SIG-M5 treated with dmso at 0.1 percent for 504 hours (cell line): ENCODE measurements around the gene THOC3.
"Not testable (repeated sequence)": the region's sequence is repeated elsewhere in the genome, so short reads cannot be mapped to it uniquely, and the experiment has no call there.

Experiments used
- DNase-seq: peaks from one replicate; lab custom pipeline; 2025; ENCODE audit not compliant: unreplicated experiment; lab: John Stamatoyannopoulos, UW

The THOC3 gene

GRCh38 chr5:175940632-175941031 is 27.5 kb downstream of the THOC3 start:
- DNase-seq: not testable (repeated sequence)

GRCh38 chr5:175938489-175938888 is 29.6 kb downstream of the THOC3 start:
- DNase-seq: not testable (repeated sequence)

- not testable (repeated sequence) for DNase-seq
These were observed 39.4 kb downstream of the THOC3 start for GRCh38 chr5:175928752-175929151.

- not testable (repeated sequence) for DNase-seq
These were observed 43.0 kb downstream of the THOC3 start for GRCh38 chr5:175925106-175925505.

- no peak for DNase-seq
These were observed 45.8 kb downstream of the THOC3 start for GRCh38 chr5:175922192-175922885.

- DNase-seq: no peak
These were observed 46.9 kb downstream of the THOC3 start for GRCh38 chr5:175921061-175921730.

GRCh38 chr5:175920231-175920811 is 47.8 kb downstream of the THOC3 start:
- DNase-seq: no peak

GRCh38 chr5:175915066-175916037 is 52.8 kb downstream of the THOC3 start:
- not testable (repeated sequence) for DNase-seq

- DNase-seq: not testable (repeated sequence)
These were observed 54.1 kb downstream of the THOC3 start for GRCh38 chr5:175913835-175914672.

- not testable (repeated sequence) for DNase-seq
These were observed 58.0 kb downstream of the THOC3 start for GRCh38 chr5:175910072-175910471.
